Pons (tissue), 1 donor: ENCODE results near the gene EYS.
"Not testable (repeated sequence)": the region's sequence is repeated elsewhere in the genome, so short reads cannot be mapped to it uniquely, and the experiment has no call there.

ENCODE experiments used
- DNase-seq: peaks from one replicate; pipeline ENCODE4 v3.0.0-alpha.2; 2016; ENCODE audit warnings: low spot score

The EYS gene

DNA sequence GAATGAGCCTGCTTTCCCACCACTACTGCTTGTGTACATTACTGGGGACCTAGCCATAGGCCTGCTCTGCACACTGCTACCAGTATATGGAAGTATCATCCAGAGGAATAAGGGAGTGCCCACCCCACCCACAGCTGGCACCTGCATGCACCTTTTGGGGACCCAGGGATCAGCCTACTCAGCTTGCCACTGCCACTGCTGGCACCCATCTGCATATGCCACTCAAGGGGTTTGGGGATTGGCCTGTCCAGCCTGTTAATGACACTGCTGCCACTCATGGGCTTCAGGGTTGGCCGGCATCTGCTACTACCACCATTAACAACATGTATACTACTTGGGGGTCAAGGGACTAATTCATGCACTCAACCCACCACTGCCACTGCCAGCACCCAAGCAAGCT, 1239.4 kb downstream of the EYS start:
- DNase-seq = no peak

DNA sequence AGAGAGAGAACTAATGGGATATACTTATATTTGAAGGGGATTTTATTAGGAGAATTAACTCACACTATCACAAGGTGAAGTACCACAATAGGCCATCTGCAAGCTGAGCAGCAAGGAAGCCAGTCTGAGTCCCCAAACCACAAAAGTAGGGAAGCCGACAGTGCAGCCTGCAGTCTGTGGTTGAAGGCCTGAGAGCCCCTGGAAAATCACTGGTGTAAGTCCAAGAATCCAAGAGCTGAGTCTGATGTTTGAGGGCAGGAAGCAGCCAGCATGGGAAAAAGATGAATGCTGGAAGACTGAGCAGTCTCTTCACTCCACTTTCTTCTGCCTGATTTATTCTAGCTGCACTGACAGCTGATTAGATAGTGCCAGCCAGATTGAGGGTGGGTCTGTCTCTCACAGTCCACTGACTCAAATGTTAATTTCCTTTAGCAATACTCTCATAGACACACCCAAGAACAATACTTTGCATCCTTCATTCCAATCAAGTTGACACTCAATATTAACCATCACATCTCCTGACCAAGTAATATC, 1247.5 kb downstream of the EYS start:
- no peak for DNase-seq

DNA sequence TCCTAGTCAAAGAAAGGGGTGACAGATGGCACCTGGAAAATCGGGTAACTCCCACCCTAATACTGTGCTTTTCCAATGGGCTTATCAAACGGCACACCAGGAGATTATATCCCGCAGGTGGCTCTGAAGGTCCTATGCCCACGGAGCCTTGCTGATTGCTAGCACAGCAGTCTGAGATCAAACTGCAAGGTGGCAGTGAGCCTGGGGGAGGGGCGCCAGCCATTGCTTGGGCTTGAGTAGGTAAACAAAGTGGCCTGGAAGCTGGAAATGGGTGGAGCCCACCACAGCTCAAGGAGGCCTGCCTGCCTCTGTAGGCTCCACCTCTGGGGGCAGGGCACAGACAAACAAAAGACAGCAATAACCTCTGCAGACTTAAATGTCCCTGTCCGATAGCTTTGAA, 1258.9 kb downstream of the EYS start:
- DNase-seq = not testable (repeated sequence)

DNA sequence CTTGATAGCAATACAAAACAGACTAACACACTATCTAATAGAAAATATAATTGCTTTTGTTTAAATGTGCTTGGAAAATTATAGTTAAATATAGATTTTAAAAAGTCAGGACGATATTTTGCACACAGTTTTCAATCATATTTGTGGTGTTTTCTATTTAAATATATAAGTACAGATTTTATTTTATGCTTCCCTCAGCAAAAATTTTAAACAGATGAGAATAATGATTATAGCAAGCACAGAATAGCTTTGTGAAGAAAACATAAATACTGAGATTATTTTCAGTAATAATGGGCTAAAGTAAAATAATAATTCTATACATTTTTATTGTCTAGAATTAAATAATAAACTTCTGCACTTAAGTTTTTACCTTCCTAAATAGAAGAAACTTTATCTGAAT, 1262.0 kb downstream of the EYS start:
- DNase-seq = no peak

DNA sequence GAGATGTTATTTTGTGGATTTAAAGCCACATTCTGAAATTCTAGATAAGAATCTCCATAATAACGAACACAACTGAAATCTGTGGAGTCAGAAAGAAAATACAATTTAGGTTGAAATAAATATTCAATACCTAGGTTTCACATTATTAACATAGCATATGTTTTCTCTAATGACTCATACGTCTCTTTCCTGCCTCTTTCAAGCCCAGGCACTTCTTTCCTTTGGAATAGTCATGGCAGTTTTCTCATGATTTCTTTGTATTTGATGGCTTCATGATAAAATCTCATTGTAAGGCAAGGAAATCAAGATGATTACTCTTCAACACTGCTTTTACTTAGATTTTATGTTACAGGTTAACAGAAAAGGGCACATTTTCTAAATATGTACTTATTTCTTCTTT, 1267.8 kb downstream of the EYS start:
- DNase-seq = no peak

DNA sequence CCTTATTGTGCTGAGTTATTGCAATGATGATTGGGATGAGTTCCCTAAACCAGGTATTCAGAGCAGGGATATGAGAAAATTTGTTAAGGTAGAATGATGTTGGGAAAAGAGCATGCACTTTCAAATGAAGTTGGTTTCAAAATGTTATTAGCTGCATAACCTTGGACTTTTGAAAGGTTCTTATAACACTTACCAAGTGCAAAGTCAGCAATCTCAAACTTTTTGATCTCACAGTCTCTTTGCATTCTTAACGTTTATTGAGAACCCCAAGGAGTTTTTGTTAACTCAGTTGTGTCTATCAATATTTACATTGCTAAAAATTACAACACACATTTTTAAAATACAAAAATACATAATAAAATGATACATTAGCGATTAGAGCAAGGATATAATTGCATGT, 1269.0 kb downstream of the EYS start:
- DNase-seq = no peak

DNA sequence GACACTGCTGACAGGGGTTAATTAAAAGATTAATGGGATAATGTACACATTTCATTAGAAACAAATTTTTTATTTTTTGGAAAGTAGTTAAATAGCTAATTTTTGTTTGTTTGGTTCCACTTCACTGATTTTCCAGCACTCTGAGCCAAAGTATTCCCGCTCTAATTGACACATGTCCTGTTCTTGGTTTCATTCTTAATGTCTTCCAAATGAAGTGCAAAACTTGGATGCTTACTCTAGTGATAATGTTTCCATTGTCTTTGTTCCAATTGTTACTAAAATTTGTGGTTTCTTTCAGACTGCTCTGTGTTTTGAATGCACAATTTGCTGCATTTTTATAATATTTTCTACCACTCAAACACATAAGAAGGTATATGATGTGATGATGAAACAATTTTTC, 1277.1 kb downstream of the EYS start:
- DNase-seq = no peak

DNA sequence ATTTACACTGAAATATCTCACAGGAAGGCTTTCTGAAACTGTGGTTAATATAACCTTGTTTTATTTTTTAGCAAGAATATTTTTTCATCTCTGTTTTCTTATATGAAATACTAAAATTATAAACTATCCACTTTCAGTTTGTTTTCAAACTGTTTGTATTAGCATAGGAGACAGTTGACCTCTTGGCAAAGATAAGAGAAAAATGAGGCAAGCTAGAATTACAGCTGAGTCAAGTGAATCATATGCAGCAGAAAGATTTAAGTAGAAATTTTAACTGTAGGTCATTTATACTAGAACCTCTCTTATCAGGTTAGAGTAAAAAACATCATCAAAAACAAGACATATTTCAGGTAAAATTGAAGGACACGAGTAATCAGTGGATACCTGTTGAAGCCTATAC, 1278.8 kb downstream of the EYS start:
- no peak for DNase-seq

DNA sequence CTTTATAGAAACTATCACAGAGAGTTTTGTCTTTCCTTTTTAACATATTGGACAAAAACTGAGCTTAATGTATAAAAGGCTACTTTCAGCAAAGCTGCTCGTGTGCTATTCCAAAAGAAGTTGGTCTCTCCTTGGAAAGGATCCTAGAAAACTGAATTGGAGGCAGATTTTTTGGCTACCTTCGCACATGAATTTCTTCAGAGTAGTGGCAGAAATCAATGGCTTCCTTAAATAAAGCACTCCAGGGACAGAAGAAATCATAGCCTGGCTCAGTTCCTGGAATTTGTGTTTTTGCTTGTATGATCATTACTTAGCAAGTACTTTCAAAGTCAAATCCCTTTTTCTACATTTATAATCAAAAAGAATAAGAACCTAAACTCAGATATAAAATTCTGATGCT, 1291.1 kb downstream of the EYS start:
- DNase-seq = peak; percentile 41

DNA sequence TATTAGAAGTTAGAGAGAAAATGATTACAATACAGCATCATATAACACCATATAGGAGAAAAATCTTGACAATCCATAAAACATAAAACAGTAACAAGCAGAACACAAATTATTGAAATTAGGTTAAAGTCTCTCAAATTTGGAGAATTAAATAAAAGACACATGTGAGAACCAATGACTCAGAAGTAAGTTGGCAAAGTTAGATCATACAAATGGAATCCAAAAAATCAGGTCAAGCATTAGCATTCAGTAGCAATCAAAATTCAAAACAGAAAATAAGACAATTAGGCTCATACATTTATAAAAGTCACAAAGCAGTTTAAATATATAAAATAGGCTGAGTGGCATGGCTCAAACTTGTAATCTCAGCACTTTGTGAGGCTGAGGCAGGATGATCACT, 1295.8 kb downstream of the EYS start:
- no peak for DNase-seq

DNA sequence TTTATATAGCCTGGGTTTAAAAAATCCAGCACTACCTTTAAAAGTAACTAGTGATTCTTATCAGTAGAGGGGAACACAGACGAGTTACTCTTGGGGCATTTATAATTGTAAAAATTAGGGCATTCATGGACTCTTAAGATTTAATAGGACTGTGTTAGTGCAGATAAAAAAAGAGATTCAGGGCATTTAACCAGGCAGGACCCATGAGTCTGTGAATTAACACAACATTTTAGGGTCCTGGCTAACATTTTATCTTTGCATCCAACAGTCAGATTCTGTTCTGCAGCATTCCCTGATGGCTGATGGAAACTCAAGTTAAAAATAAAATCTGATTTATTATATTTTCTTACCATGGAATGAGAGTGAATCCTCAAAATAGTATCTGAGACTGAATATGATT, 1297.1 kb downstream of the EYS start:
- DNase-seq = no peak

DNA sequence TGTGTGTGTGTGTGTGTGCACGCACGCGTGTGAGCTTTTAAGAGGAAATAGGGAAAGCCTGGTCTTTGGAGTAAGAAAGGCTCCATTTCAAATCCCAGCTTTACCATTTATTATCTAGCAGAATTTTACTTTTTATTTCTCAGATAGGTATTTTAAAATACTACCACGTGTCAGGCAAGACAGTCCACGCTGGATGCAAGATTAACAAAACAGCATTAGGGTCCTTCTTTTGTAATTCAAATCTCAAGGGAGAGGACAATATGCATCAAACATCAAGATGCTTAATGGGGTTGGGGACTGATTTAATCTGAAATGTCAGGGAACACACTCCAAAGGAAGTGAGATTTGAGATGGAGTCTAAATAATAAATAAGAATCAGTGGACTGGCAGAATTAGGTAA, 1302.6 kb downstream of the EYS start:
- no peak for DNase-seq

DNA sequence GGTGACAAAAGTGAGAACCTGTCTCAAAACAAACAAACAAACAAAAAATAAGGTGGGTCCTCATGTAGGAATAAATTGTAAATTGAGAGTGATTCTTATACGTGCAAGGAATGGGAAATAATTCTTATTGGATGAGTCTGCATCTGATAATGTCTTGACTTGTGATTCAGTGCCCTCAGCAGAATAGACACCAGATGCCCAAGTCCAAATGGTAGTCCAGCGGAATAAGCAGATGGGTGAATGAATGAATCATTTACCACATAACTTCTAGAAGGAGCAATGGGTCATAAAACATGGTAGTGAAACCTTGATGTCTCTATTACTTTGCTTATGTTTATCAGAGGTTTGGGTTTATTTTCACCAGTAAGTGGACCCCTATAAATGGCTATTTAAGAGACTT, 1323.7 kb downstream of the EYS start:
- DNase-seq = no peak

DNA sequence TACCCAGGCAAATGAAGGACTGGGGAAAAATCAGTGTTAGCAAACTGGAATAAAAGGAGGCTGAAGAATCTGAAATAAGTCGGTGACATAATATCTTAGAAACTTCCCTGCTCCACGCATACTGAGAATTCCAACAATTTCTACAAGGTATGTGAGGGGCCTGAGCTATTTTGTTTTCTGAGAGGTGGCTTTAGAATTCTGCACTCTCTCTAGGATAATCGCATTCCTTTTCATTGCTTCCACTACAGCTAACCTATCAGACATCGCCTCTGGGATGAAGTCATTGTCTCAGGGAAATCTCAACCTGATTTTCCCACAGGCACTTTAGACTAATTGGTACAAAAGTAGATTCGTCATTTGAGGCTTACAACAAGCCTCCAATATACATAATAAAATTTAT, 1330.6 kb downstream of the EYS start:
- DNase-seq = no peak

DNA sequence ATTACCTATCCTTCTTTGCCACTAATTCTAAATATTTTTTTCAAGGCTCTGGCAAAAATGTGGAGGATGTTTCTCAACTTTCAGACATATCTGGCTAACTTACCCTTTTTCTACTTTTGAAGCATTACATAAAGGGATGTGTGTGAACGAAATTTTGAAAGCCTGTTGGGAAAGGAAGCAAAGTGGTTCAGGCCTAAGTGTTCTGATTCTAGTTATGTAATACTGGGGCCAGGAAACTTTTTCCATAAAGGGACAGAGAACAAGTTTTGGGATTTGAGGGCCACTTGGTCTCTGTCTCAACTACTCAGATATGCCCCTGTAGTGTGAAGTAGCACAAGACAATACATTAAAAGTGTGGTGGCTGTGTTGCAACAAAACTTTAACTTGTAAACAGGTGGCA, 1349.6 kb downstream of the EYS start:
- no peak for DNase-seq

DNA sequence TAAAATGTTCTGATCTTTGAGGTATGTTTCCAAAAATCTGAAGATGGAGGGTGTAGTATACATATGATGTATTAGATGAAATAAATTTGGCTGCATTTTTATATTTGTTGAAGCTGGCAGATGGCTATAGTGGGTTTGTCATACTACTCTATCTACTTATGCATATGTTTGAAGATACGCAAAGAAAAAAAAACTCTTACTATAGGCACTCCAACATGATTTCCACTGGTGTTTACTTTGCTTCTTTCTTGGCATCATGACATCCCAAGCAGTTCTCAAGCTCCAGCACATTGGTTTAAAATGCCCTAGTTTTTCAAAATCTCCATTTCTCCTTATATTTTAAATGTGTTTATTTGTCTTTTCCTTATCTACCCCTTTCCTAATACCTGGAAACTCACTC, 1359.6 kb downstream of the EYS start:
- no peak for DNase-seq

DNA sequence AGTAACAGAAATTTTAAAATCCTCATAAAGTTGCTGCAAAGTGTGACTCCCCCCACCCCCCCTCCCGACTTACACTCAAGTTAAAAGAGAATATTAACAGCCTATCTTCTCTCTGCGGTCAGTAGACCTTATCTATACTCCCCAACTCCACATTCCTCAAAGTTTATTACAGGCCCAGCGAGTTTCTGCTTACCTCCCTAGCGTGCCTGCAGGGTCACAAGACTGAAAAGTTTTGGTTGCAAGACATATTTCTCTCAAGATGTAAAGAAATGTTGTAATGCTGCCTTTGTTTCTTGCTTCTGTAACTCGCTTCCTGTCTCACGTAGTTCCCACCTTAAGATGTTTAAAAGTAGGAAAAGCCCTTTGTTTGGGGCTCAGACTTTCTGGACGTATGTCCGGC, 1371.8 kb downstream of the EYS start:
- DNase-seq = no peak

DNA sequence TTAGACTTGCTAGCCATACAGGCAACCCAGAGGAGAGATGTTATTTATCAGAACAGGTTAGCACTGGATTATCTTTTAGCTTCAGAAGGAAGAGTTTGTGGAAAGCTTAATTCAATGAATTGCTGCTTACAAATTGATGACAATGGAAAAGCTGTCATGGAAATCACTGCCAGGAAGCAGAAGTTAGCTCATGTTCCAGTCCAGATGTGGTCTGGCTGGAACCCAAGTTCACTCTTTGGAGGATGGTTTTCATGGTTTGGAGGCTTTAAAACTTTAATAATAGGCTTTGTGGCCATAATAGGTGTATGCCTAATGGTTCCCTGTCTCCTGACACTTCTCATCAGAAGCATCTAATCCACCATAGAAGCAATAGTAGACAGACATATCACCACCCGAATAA, 1372.4 kb downstream of the EYS start:
- DNase-seq = no peak

DNA sequence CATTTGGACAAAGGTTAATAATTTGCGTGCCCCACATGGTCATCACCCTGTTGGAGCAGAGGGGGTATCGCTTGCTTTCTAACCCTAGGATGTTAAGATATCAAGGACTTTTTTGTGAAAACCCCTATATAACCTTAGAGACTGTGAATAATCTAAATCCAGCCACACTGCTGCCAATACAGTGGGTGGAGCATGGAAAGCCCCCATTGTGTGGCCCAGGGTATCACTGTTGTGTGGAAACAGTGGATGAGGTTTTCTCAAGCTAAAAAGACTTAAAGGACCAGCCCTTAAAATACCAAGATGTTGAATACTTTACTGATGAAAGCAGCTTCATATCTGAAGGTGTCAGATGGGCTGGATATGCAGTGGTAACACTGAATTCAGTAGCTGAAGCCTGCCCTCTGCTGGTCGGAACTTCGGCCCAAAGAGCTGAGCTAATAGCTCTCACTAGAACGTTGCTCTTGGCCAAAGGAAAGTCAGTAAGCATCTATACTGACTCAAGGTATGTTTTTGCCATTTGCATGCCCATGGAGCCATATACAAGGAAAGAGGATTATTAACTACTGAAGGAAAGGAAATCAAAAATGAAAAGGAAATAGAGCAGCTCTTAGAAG, 1376.2 kb downstream of the EYS start:
- DNase-seq = peak; percentile 75

DNA sequence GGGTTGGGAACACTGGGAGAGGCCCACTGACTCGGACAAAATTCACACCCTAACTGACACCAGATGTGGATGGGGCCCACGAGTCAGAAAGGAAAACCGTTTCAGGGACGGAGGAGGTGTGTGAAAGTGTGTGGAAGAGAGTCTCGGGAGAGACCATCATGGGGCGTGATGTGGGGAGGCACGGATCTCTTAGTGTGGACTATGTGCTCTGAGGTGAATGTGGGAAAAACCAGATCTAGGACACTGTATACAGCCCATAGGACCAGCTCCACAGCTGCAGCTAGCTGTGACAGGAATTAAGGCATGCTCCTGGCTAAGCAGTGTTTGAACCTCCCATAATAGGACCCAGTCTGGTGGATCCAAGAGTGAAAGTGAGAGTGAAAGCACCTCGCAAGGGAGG, 1380.1 kb downstream of the EYS start:
- DNase-seq = no peak

DNA sequence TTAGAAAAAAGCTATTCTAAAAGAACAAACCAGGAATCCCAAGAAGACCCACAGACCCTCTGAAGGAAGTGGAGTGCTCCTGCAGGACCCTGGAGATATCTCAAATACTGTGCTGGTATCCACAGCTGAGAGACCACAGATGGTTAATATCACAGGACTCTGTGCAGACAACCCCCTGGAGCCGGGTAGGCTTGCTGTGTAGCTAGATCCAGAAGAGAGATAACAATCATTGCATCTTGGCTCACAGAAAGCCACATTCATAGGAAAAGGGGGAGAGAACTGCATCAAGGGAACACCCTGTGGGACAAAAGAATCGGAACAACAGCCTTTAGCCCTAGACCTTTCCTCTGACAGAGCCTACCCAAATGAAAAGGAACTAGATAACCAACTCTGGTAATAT, 1381.9 kb downstream of the EYS start:
- no peak for DNase-seq

DNA sequence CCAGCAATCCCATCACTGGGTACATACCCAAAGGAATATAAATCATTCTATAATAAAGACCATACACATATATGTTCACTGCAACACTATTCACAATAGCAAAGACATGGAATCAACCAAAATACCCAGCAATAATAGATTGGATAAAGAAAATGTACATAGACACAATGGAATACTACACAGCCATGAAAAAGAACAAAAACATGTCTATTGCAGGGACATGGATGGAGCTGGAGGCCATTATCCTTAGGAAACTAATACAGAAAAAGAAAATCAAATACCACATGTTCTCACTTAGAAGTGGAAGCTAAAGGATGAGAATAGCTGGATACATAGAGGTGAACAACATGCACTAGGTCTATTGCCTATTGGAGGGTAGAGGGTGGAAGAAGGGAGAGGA, 1396.8 kb downstream of the EYS start:
- DNase-seq = no peak

DNA sequence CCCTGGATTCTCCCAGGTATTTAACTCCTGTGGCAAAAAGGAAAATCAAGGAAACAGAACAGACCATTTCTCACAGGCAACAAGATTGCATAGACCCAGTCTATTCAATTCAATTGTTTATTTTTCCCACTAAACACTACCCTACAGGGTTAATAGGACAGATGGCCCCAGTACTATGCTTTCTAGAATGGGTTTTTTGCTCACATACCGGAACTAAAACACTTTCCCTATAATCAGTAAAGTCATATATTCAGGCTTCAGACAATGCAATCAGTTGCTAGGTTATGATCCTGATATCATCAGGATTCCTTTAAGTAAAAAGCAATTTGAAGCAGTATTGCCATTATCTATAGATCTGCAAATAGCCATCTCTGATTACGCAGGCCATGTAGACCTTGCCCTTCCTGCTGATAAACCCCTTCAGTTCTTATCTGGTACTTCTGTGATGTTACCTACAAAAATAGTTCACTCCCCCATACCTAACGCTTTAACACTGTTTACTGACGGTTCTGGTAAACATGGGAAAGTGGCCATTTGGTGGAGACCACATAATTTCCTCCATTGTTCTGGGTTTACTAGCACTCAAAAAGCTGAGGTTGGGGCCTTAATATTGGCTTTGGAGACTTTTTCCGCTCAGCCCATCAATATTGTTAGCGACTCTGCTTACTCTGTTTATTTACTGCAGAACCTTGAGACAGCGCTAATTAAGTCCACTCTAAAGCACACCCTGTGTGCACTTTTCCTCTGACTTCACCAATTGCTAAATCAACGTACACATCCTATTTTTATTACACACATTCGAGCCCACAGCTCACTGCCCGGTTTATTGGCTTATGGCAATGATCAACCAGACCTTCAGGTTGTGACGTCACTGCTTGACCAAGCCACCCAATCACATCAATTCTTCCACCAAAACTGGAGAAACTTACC, 1405.5 kb downstream of the EYS start:
- no peak for DNase-seq

DNA sequence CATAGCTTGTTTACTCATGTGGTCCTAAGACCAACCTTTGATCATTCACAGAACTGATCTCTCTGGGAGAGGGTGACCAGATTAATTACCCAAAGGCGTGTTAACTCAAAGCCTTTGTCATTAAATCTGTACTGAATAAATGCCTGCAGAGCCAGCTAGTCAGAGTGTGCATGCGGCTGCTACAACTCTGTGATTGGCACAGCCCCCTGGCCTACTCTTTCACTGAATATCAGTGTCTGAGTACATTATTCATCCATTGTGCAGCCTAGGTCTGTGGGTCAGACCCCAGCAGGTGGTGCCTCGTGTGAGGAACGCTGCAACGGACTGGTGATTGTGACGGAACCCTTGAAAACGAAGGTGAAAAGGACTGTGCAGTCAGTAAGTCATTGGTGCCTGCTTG, 1407.8 kb downstream of the EYS start:
- DNase-seq = no peak
